OCI-LY1 (cell line): ENCODE data around the gene PTPN11.

ENCODE experiments used
- EZH2 ChIP-seq: fragments of 200-600 bp; sonication (generic), shearing (Covaris generic); IDR thresholded peaks from 2 replicates; pipeline ENCODE4 v1.8.0; 2017; ENCODE audit warnings: borderline replicate concordance, mixed run types, mild to moderate bottlenecking, antibody characterized with exemption, low read length, moderate library complexity, mixed read lengths
- TF ChIP-seq, protein P1 (sequence below): fragments of 200-600 bp; sonication (generic), shearing (Covaris generic); IDR thresholded peaks from 2 replicates; pipeline ENCODE4 v1.5.1; 2017; ENCODE audit warnings: mild to moderate bottlenecking, antibody characterized with exemption, low read length, moderate library complexity, mixed read lengths

DNA sequence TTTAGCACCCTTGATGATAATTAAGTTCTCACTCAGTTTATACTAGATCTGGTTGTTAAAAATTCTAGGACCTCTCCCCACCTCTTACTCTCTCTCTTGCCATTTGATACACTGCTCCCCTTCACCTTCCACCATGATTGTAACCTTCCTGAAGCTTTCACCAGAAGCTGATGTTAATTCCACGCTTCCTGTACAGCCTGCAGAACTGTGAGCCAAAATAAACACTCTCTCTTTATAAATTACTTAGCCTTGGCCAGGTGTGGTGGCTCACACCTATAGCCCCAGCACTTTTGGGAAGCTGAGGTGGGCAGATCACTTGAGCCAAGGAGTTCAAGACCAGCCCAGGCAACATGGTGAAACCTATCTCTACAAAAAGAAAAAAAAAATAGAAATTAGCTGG lies 25.4 kb upstream of the PTPN11 start:
- TF ChIP-seq, protein P1, sequence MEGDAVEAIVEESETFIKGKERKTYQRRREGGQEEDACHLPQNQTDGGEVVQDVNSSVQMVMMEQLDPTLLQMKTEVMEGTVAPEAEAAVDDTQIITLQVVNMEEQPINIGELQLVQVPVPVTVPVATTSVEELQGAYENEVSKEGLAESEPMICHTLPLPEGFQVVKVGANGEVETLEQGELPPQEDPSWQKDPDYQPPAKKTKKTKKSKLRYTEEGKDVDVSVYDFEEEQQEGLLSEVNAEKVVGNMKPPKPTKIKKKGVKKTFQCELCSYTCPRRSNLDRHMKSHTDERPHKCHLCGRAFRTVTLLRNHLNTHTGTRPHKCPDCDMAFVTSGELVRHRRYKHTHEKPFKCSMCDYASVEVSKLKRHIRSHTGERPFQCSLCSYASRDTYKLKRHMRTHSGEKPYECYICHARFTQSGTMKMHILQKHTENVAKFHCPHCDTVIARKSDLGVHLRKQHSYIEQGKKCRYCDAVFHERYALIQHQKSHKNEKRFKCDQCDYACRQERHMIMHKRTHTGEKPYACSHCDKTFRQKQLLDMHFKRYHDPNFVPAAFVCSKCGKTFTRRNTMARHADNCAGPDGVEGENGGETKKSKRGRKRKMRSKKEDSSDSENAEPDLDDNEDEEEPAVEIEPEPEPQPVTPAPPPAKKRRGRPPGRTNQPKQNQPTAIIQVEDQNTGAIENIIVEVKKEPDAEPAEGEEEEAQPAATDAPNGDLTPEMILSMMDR: no peak
- TF ChIP-seq EZH2: no peak
